Kidney epithelial cell (primary cell): ENCODE measurements around the gene APPL2. TPM values are rescaled to one million over a fixed set of nuclear protein-coding genes. Genes with fewer than 3 reads are reported as not detected.
"Not testable (repeated sequence)": the region's sequence is repeated elsewhere in the genome, so short reads cannot be mapped to it uniquely, and the experiment has no call there.

ENCODE experiments used
- DNase-seq: peaks from one replicate; pipeline ENCODE4 v3.0.0-alpha.2; 2010; ENCODE audit warnings: low read depth
- H3K27me3 ChIP-seq: 2 replicates; pipeline ENCODE4 v1.6.0; 2011; ENCODE audit warnings: low read length; ENCODE audit not compliant: control insufficient read depth, insufficient read depth
- H3K36me3 ChIP-seq: 2 replicates; pipeline ENCODE4 v1.5.1; 2011; ENCODE audit warnings: low read length; ENCODE audit not compliant: control insufficient read depth, insufficient read depth
- H3K4me3 ChIP-seq: 2 replicates; pipeline ENCODE4 v1.5.1; 2011; ENCODE audit warnings: low read depth, mild to moderate bottlenecking, control low read depth, low read length
- total RNA-seq: library from RNA; depleted of rRNA; stranded (reverse); fragments of >200 nt; gene quantifications from 2 replicates; pipeline ENCODE4 v1.2.3, GENCODE V29; 2015
- TF ChIP-seq, protein P1 (sequence below): IDR thresholded peaks from 2 replicates; pipeline ENCODE4 v1.5.1; 2011; ENCODE audit warnings: mild to moderate bottlenecking, moderate library complexity, low read length, control low read depth, inconsistent platforms; ENCODE audit not compliant: insufficient read depth, poor library complexity, severe bottlenecking

Gene APPL2
- total RNA-seq, 1 donor from 2014 or later, result 28.1 TPM

DNA sequence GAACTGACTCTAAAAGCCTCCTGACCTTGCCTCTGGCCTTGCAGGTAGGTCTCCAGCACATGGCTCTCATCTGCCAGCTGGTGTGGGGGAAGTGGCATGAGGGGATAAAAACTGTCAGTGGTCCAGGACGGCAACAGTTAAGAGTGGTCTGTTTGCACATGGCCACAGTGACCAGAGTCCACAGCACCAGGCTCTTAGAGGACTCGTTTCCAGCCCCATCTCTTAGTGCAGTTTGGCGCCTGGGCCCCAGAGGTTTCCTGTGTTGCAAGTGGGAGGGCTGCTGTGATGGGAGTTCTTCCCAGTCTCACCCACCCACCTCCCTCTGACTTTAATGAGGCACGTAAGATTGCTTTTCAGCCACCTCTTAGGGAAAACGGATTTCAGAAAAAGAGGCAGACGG is 37.0 kb downstream of the APPL2 start:
- Histone ChIP-seq H3K36me3 (no peaks in the 10 kb centered on the region), H3K4me3 (no peak overlapping the region), H3K27me3 (no peaks in the 10 kb centered on the region)
- TF ChIP-seq, protein P1, sequence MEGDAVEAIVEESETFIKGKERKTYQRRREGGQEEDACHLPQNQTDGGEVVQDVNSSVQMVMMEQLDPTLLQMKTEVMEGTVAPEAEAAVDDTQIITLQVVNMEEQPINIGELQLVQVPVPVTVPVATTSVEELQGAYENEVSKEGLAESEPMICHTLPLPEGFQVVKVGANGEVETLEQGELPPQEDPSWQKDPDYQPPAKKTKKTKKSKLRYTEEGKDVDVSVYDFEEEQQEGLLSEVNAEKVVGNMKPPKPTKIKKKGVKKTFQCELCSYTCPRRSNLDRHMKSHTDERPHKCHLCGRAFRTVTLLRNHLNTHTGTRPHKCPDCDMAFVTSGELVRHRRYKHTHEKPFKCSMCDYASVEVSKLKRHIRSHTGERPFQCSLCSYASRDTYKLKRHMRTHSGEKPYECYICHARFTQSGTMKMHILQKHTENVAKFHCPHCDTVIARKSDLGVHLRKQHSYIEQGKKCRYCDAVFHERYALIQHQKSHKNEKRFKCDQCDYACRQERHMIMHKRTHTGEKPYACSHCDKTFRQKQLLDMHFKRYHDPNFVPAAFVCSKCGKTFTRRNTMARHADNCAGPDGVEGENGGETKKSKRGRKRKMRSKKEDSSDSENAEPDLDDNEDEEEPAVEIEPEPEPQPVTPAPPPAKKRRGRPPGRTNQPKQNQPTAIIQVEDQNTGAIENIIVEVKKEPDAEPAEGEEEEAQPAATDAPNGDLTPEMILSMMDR, result no peak
- no peak for DNase-seq

DNA sequence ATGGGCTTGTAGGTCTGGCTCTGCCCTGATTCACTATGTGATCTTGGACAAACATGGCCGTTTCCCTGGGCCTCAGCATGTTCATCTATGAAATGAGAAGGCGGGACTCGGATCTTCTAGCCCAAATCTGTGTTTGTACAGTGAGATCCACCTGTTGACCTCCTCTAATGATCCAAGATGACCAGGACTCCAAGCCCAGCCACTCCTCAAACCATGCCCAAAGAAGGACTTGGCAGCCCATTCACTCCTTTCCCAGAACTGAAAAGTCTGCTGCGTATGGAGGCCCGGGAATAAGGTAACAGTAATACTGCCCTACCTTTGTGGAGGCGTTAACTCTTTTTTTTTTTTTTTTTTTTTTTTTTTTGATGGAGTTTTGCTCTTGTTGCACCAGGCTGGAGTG is 39.9 kb downstream of the APPL2 start:
- DNase-seq, result no peak
- no peak overlapping the region for H3K4me3 ChIP-seq
- no peaks in the 10 kb centered on the region for H3K36me3 ChIP-seq
- H3K27me3 ChIP-seq, result no peaks in the 10 kb centered on the region
- TF ChIP-seq, protein P1, result no peak

GRCh38 chr12:105194947-105195346 is 41.0 kb downstream of the APPL2 start:
- DNase-seq, result no peak
- no peaks in the 10 kb centered on the region for H3K36me3 ChIP-seq
- no peaks in the 10 kb centered on the region for H3K27me3 ChIP-seq
- no peak overlapping the region for H3K4me3 ChIP-seq
- TF ChIP-seq, protein P1, result no peak

GRCh38 chr12:105192624-105193225 is 43.2 kb downstream of the APPL2 start:
- Histone ChIP-seq H3K4me3 (no peak overlapping the region), H3K36me3 (no peaks in the 10 kb centered on the region)

GRCh38 chr12:105190530-105190929 is 45.4 kb downstream of the APPL2 start:
- DNase-seq, result no peak
- Histone ChIP-seq H3K36me3 (no peaks in the 10 kb centered on the region), H3K4me3 (no peak overlapping the region), H3K27me3 (no peaks in the 10 kb centered on the region)
- TF ChIP-seq, protein P1, result no peak

More at GRCh38 chr12:105192624-105193225, 43.2 kb downstream of the APPL2 start:
- no peaks in the 10 kb centered on the region for H3K27me3 ChIP-seq
- no peak for DNase-seq
- TF ChIP-seq, protein P1, result no peak

DNA sequence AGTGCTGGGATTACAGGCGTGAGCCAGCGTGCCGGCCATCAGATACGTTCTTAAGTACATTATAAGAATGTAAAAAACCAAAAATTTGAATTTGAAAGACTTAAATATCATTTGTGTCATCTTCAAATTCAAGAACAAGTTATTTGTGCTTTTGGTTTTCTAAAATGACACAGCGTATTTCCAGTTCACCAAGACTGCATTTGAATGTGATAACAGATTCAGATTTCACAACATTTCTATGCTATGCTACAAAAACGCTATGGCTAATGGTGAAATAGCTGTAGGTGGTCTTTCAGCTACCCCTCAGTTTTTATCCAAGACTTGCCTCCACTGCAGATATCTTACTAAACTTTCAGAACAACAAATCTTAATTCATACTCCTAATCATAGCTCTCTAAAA is 46.7 kb downstream of the APPL2 start:
- no peaks in the 10 kb centered on the region for H3K27me3 ChIP-seq
- no peaks in the 10 kb centered on the region for H3K36me3 ChIP-seq
- DNase-seq, result no peak
- TF ChIP-seq, protein P1, result no peak
- no peak overlapping the region for H3K4me3 ChIP-seq

GRCh38 chr12:105183976-105184375 is 52.0 kb downstream of the APPL2 start:
- H3K36me3 ChIP-seq, H3K27me3 ChIP-seq, H3K4me3 ChIP-seq, DNase-seq: not testable (repeated sequence)

DNA sequence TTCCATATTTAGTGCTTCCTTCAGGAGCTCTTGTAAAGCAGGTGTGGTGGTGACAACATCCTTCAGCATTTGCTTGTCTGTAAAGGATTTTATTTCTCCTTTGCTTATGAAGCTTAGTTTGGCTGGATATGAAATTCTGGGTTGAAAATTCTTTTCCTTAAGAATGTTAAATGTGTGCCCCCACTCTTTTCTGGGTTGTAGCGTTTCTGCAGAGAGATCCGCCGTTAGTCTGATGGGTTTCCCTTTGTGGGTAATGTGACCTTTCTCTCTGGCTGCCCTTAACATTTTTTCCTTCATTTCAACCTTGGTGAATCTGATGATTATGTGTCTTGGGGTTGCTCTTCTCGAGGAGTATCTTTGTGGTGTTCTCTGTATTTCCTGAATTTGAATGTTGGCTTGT is 52.6 kb downstream of the APPL2 start:
- not testable (repeated sequence) for H3K36me3 ChIP-seq, DNase-seq, H3K27me3 ChIP-seq, H3K4me3 ChIP-seq

GRCh38 chr12:105179114-105179513 is 56.9 kb downstream of the APPL2 start:
- not testable (repeated sequence) for H3K27me3 ChIP-seq, DNase-seq, H3K4me3 ChIP-seq, H3K36me3 ChIP-seq
